Stimulated activated CD8-positive, alpha-beta memory T cell treated with anti-CD3 and anti-CD28 coated beads, Interleukin-7, amount 100 ng/mL, for 48 hours (primary cell): ENCODE measurements around the gene PPP2R2B.

Source experiments
- DNase-seq, 2 donors: peaks; one replicate each; pipeline ENCODE4 v3.0.0-alpha.2; 2020; ENCODE audit warnings: low read depth in 1 of 2; ENCODE audit errors: extremely low read depth in 1 of 2

The PPP2R2B gene

GRCh38 chr5:146789712-146790653 lies 88.6 kb downstream of the PPP2R2B start:
- DNase-seq: no peak

GRCh38 chr5:146788898-146789297 lies 89.7 kb downstream of the PPP2R2B start:
- no peak for DNase-seq

- no peak for DNase-seq
These were observed 93.5 kb downstream of the PPP2R2B start for GRCh38 chr5:146785065-146785464.

GRCh38 chr5:146781157-146781556 lies 97.4 kb downstream of the PPP2R2B start:
- DNase-seq: no peak

- DNase-seq: no peak
These were observed 99.2 kb downstream of the PPP2R2B start for GRCh38 chr5:146779211-146779869.

- DNase-seq: no peak
These were observed 99.8 kb downstream of the PPP2R2B start for GRCh38 chr5:146778795-146779194.

- no peak for DNase-seq
These were observed 100.3 kb downstream of the PPP2R2B start for GRCh38 chr5:146778261-146778660.

GRCh38 chr5:146772881-146773466 lies 105.6 kb downstream of the PPP2R2B start:
- DNase-seq: no peak

GRCh38 chr5:146770980-146771379 lies 107.6 kb downstream of the PPP2R2B start:
- DNase-seq: no peak

GRCh38 chr5:146770546-146770945 lies 108.0 kb downstream of the PPP2R2B start:
- DNase-seq: no peak

- DNase-seq: no peak
These were observed 111.0 kb downstream of the PPP2R2B start for GRCh38 chr5:146767534-146767933.

GRCh38 chr5:146766013-146766412 lies 112.5 kb downstream of the PPP2R2B start:
- DNase-seq: no peak

- no peak for DNase-seq
These were observed 113.3 kb downstream of the PPP2R2B start for GRCh38 chr5:146765089-146765832.

GRCh38 chr5:146762830-146763229 lies 115.7 kb downstream of the PPP2R2B start:
- DNase-seq: no peak

- no peak for DNase-seq
These were observed 116.7 kb downstream of the PPP2R2B start for GRCh38 chr5:146761811-146762210.

- no peak for DNase-seq
These were observed 119.6 kb downstream of the PPP2R2B start for GRCh38 chr5:146758938-146759337.

GRCh38 chr5:146758076-146758475 lies 120.5 kb downstream of the PPP2R2B start:
- DNase-seq: no peak

GRCh38 chr5:146756546-146756945 lies 122.0 kb downstream of the PPP2R2B start:
- DNase-seq: no peak

GRCh38 chr5:146755793-146756192 lies 122.8 kb downstream of the PPP2R2B start:
- DNase-seq: no peak

- DNase-seq: no peak
These were observed 123.9 kb downstream of the PPP2R2B start for GRCh38 chr5:146754621-146755020.

GRCh38 chr5:146753641-146754040 lies 124.9 kb downstream of the PPP2R2B start:
- DNase-seq: no peak
